Pulmonary artery endothelial cell (primary cell): ENCODE data around the gene SLC25A51. TPM values are rescaled to one million over a fixed set of nuclear protein-coding genes. Genes with fewer than 3 reads are reported as not detected.
"Not testable (repeated sequence)": the region's sequence is repeated elsewhere in the genome, so short reads cannot be mapped to it uniquely, and the experiment has no call there.

Experiments used
- DNase-seq: peaks from one replicate; pipeline ENCODE4 v3.0.0-alpha.2; 2011; ENCODE audit warnings: low read depth, low spot score
- total RNA-seq: library from RNA; depleted of rRNA; stranded (reverse); fragments of >200 nt; gene quantifications from 2 replicates; pipeline ENCODE4 v1.2.3, GENCODE V29; 2014

SLC25A51 gene
- total RNA-seq, 1 donor from 2014 or later: 79.3 TPM

- no peak for DNase-seq
These were observed 1.2 kb upstream of the SLC25A51 start for GRCh38 chr9:37905131-37905505.

GRCh38 chr9:37904445-37905130, 661 bp upstream of the SLC25A51 start:
- DNase-seq: no peak

- no peak for DNase-seq
These were observed 906 bp downstream of the SLC25A51 start for GRCh38 chr9:37902796-37903646.

GRCh38 chr9:37902131-37902530, 1.8 kb downstream of the SLC25A51 start:
- no peak for DNase-seq

GRCh38 chr9:37899041-37899440, 4.9 kb downstream of the SLC25A51 start:
- DNase-seq: no peak

- no peak for DNase-seq
These were observed 6.3 kb downstream of the SLC25A51 start for GRCh38 chr9:37897665-37898064.

- DNase-seq: no peak
These were observed 11.9 kb downstream of the SLC25A51 start for GRCh38 chr9:37892063-37892462.

- not testable (repeated sequence) for DNase-seq
These were observed 12.9 kb downstream of the SLC25A51 start for GRCh38 chr9:37891042-37891441.

GRCh38 chr9:37889536-37889935, 14.4 kb downstream of the SLC25A51 start:
- DNase-seq: no peak

GRCh38 chr9:37887977-37888583, 15.8 kb downstream of the SLC25A51 start:
- not testable (repeated sequence) for DNase-seq

- no peak for DNase-seq
These were observed 22.9 kb downstream of the SLC25A51 start for GRCh38 chr9:37880916-37881479.

GRCh38 chr9:37876376-37876775, 27.6 kb downstream of the SLC25A51 start:
- no peak for DNase-seq

GRCh38 chr9:37873955-37874354, 30.0 kb downstream of the SLC25A51 start:
- DNase-seq: no peak

GRCh38 chr9:37870799-37871176, 33.1 kb downstream of the SLC25A51 start:
- DNase-seq: no peak

- DNase-seq: no peak
These were observed 33.7 kb downstream of the SLC25A51 start for GRCh38 chr9:37870081-37870798.

GRCh38 chr9:37862530-37862929, 41.4 kb downstream of the SLC25A51 start:
- DNase-seq: no peak

GRCh38 chr9:37859043-37859442, 44.9 kb downstream of the SLC25A51 start:
- no peak for DNase-seq

GRCh38 chr9:37856551-37856950, 47.4 kb downstream of the SLC25A51 start:
- no peak for DNase-seq

- DNase-seq: no peak
These were observed 51.7 kb downstream of the SLC25A51 start for GRCh38 chr9:37852222-37852621.

GRCh38 chr9:37840560-37841194, 63.2 kb downstream of the SLC25A51 start:
- peak; percentile 24 for DNase-seq
